Spleen (tissue), 11 donors: Measurements from ENCODE around the gene FXYD3. TPM values are rescaled to one million over a fixed set of nuclear protein-coding genes. Genes with fewer than 3 reads are reported as not detected.

Experiments
- DNase-seq: peaks from one replicate; pipeline ENCODE4 v3.0.0-alpha.2; 2020
- H3K27ac ChIP-seq, 8 donors: fragments of 200-600 bp; sonication (generic) in 7 of 8; 1 replicate in 4 of 8; 2 replicates in 4 of 8; pipeline versions ENCODE4 v1.5.0 to v1.8.0; 2016 to 2021; ENCODE audit warnings: inconsistent platforms in 4 of 8, mild to moderate bottlenecking in 4 of 8, moderate library complexity in 1 of 8
- H3K27me3 ChIP-seq, 7 donors: fragments of 200-600 bp; sonication (generic) in 6 of 7; replicated peaks in 1 of 7; 1 replicate in 4 of 7; 2 replicates in 3 of 7; pipeline versions ENCODE4 v1.5.0 to v1.8.0; 2016 to 2021; ENCODE audit warnings: inconsistent platforms in 3 of 7, mild to moderate bottlenecking in 1 of 7
- H3K36me3 ChIP-seq, 6 donors: fragments of 200-600 bp; sonication (generic) in 5 of 6; 1 replicate in 4 of 6; 2 replicates in 2 of 6; pipeline versions ENCODE4 v1.5.0 to v1.8.0; 2016 to 2021; ENCODE audit warnings: inconsistent platforms in 2 of 6
- H3K4me1 ChIP-seq, 6 donors: fragments of 200-600 bp; sonication (generic) in 5 of 6; 1 replicate in 3 of 6; 2 replicates in 3 of 6; pipeline versions ENCODE4 v1.5.0 to v1.8.0; 2016 to 2021; ENCODE audit warnings: inconsistent platforms in 3 of 6
- H3K4me3 ChIP-seq, 8 donors: fragments of 200-600 bp; sonication (generic) in 7 of 8; 1 replicate in 4 of 8; 2 replicates in 4 of 8; pipeline versions ENCODE4 v1.5.0 to v1.8.0; 2016 to 2021; ENCODE audit warnings: inconsistent platforms in 4 of 8, mild to moderate bottlenecking in 4 of 8, moderate library complexity in 2 of 8
- H3K9me3 ChIP-seq, 8 donors: fragments of 200-600 bp; sonication (generic) in 7 of 8; 1 replicate in 4 of 8; 2 replicates in 4 of 8; pipeline versions ENCODE4 v1.5.0 to v1.8.0; 2016 to 2021; ENCODE audit warnings: inconsistent platforms in 4 of 8
- POLR2A ChIP-seq, 3 donors: fragments of 450-650 bp; IDR thresholded peaks; one replicate each; pipeline ENCODE4 v1.5.1; 2017; ENCODE audit warnings: antibody characterized with exemption in 3 of 3, mild to moderate bottlenecking in 1 of 3
- POLR2AphosphoS5 ChIP-seq, 3 donors: sonication (generic); formaldehyde crosslinking; IDR thresholded peaks; one replicate each; pipeline ENCODE4 v1.5.1; 2017; ENCODE audit warnings: antibody characterized with exemption in 3 of 3
- WGBS, 5 donors: extraction: QIAGEN DNeasy Blood & Tissue Kit in 3 of 5; methylation state at CpG; one replicate each; pipeline versions ENCODE4 v1.1.5 to v1.1.7; 2013 to 2018; 5-methylcytosine and 5-hydroxymethylcytosine counted together
- intact Hi-C: fragments of 100-400 bp; cut with DNase I; formaldehyde crosslinking; loops from one replicate; pipeline ENCODE4 v1.15.0; 2023; ENCODE audit warnings: low total_unique reads
- polyA plus RNA-seq, 3 donors: library from polyadenylated mRNA; stranded (reverse); fragments of 200-250 nt; gene quantifications; one replicate each; pipeline ENCODE4 v1.2.1, GENCODE V29; 2013
- total RNA-seq, 7 donors: library from RNA; depleted of rRNA in 3 of 7; stranded (reverse); fragments of >200 nt in 3 of 7; fragmentation: NEBNext Ultra II Directional in 4 of 7; extraction: Animal tissue kit (Norgen Biotek cat#: 25700) in 4 of 7; gene quantifications; one replicate each; pipeline versions ENCODE4 v1.1.0 to v1.2.1, GENCODE V29; 2016 to 2021
- TF ChIP-seq, protein P1 (sequence below), 11 experiments: fragments of 200-600 bp in 7 of 11; fragments of 450-650 bp in 4 of 11; sonication (generic) in 4 of 11; IDR thresholded peaks in 8 of 11; conservative IDR thresholded peaks in 3 of 11; 1 replicate in 7 of 11; 2 replicates in 4 of 11; pipeline versions ENCODE4 v1.4.0 to v1.8.0; 2016 to 2021; ENCODE audit warnings: antibody characterized with exemption in 11 of 11, inconsistent platforms in 4 of 11, mild to moderate bottlenecking in 1 of 11
- donor health status: healthy with polysubstance abuse.
- donor health status: DM: no; HTN: no; CAD: no; lungs with moderate emphysema.
- donor health status: DM: no; HTN: no; CAD: no.
- donor health status: Bipolar disorder and iron deficiency.
- donor health status: healthy.
- donor health status: DM: no; HTN: no; CAD: no.
- donor health status: DM: yes; HTN: yes; CAD: no.

Gene FXYD3
- total and polyA plus RNA-seq, 10 donors, result 0.33 to 1.5 (median 0.70) TPM; not detected in 7

GRCh38 chr19:35074426-35075201, 41.0 kb upstream of the FXYD3 start:
- Histone ChIP-seq H3K27me3 (no peaks in the 10 kb centered on the region), H3K36me3 (no peaks in the 10 kb centered on the region), H3K4me3 (no peak overlapping the region), H3K4me1 (peaks cover 0 to 10% (median 0%) of the 10 kb centered on the region in 6 donors), H3K9me3 (peaks cover 0 to 11% (median 8%) of the 10 kb centered on the region in 8 donors), H3K27ac (no peak overlapping the region)
- no peak for DNase-seq
- intact Hi-C loops, result no loop called here
- no peak for TF ChIP-seq POLR2AphosphoS5 (IDR thresholded peaks at IDR 0.05)
- no peak for TF ChIP-seq POLR2A (IDR thresholded peaks at IDR 0.05)
- TF ChIP-seq, protein P1, sequence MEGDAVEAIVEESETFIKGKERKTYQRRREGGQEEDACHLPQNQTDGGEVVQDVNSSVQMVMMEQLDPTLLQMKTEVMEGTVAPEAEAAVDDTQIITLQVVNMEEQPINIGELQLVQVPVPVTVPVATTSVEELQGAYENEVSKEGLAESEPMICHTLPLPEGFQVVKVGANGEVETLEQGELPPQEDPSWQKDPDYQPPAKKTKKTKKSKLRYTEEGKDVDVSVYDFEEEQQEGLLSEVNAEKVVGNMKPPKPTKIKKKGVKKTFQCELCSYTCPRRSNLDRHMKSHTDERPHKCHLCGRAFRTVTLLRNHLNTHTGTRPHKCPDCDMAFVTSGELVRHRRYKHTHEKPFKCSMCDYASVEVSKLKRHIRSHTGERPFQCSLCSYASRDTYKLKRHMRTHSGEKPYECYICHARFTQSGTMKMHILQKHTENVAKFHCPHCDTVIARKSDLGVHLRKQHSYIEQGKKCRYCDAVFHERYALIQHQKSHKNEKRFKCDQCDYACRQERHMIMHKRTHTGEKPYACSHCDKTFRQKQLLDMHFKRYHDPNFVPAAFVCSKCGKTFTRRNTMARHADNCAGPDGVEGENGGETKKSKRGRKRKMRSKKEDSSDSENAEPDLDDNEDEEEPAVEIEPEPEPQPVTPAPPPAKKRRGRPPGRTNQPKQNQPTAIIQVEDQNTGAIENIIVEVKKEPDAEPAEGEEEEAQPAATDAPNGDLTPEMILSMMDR (IDR thresholded peaks at IDR 0.05 in 8 of 11, conservative IDR thresholded peaks at IDR 0.05 in 3 of 11), result no peak
- 72 to 85% (median 83%) methylated on average over 15 to 21 of the region's 21 CpGs for WGBS, 5 donors

DNA sequence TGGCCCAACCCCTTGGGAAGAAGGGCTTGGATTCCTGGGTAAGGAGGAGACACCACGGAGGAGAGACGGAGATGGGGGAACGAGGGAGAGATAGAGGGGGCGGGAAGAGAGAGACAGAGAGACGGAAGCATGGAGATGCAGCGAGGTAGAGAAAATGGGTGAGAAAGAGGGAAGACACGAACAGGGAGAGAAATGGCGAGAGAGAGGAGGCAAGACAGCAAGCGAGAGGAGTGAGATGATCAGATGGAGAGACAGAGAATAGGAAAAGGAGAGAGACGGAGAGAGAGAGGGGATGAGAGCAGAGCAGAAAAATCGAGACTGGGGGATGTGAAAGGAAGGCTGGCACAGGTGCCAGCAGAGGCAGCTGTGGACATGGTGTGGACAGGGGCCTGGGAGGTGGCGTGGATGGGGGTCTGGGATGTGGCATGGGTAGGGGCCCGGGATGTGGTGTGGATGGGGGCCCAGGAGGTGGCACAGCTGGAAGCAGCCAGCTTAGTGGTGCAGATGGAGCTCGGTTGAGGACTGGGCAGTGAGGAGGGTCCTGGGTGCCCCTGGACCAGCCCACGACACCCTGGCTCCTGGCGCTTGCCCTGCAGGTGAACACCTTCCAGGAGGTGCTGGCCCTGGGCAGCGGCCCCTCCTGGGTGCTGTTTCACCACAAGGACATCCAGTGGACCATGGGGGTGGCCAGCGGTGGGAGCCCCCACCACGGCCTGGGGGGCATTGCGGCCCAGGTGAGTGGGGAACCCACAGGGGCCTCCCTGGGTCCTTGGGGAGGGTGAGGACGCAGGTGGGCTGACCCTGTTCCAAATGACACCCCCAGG, 40.2 kb upstream of the FXYD3 start:
- Histone ChIP-seq H3K27ac (no peak overlapping the region), H3K36me3 (no peaks in the 10 kb centered on the region), H3K4me3 (no peak overlapping the region), H3K4me1 (peaks cover 0 to 9% (median 0%) of the 10 kb centered on the region in 6 donors), H3K27me3 (no peaks in the 10 kb centered on the region), H3K9me3 (peaks cover 0 to 7% (median 5%) of the 10 kb centered on the region in 8 donors)
- no peak for DNase-seq
- intact Hi-C loops, result no loop called here
- TF ChIP-seq POLR2AphosphoS5 (IDR thresholded peaks at IDR 0.05) (no peak), POLR2A (IDR thresholded peaks at IDR 0.05) (no peak)
- TF ChIP-seq, protein P1 (IDR thresholded peaks at IDR 0.05 in 8 of 11, conservative IDR thresholded peaks at IDR 0.05 in 3 of 11), result no peak
- 86 to 93% (median 89%) methylated on average over 19 to 21 of the region's 21 CpGs for WGBS, 5 donors

- peaks cover 0 to 9% (median 0%) of the 10 kb centered on the region in 6 donors for H3K4me1 ChIP-seq
- 78 to 93% (median 84%) methylated on average over 3 to 6 of the region's 6 CpGs for WGBS, 5 donors
- no peak overlapping the region for H3K4me3 ChIP-seq
- peaks cover 0 to 1% (median 0%) of the 10 kb centered on the region in 8 donors for H3K9me3 ChIP-seq
- intact Hi-C loops, result no loop called here
- H3K27me3 ChIP-seq, result no peaks in the 10 kb centered on the region
- no peak overlapping the region for H3K27ac ChIP-seq
- no peak for DNase-seq
- H3K36me3 ChIP-seq, result no peaks in the 10 kb centered on the region
- TF ChIP-seq, protein P1 (IDR thresholded peaks at IDR 0.05 in 8 of 11, conservative IDR thresholded peaks at IDR 0.05 in 3 of 11), result no peak
- TF ChIP-seq POLR2AphosphoS5 (IDR thresholded peaks at IDR 0.05) (no peak), POLR2A (IDR thresholded peaks at IDR 0.05) (no peak)
Observed at GRCh38 chr19:35076026-35076370, 39.6 kb upstream of the FXYD3 start.

DNA sequence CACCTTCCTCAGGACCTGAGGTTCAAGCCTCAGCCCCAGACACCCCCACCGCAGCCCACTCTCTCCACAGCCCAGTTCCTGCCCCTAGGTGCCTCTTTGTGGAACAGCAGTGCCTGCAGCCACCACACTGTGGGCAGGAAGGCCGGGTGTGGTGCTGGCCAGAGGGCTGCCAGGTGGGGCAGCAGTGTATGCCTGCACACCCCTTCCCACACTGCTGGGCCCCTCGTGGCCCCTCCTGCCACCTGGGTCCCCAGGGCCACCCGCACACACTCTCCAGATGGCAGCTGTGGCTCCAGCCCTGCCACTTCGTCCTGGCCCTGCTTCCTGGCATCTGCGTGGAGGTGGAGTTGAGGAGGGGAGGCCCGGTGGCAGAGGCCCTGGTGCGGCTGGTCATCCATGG, 39.0 kb upstream of the FXYD3 start:
- WGBS, 5 donors, result 29 to 52% (median 45%) methylated on average over 5 to 8 of the region's 8 CpGs

More for the DNA sequence above, 39.0 kb upstream of the FXYD3 start:
- no peak overlapping the region for H3K27ac ChIP-seq
- TF ChIP-seq POLR2A (IDR thresholded peaks at IDR 0.05) (no peak), POLR2AphosphoS5 (IDR thresholded peaks at IDR 0.05) (no peak)
- TF ChIP-seq, protein P1 (IDR thresholded peaks at IDR 0.05 in 8 of 11, conservative IDR thresholded peaks at IDR 0.05 in 3 of 11), result no peak
- intact Hi-C loops, result no loop called here
- H3K4me3 ChIP-seq, result no peak overlapping the region
- peaks cover 0 to 9% (median 0%) of the 10 kb centered on the region in 6 donors for H3K4me1 ChIP-seq
- no peaks in the 10 kb centered on the region for H3K36me3 ChIP-seq
- no peak for DNase-seq
- no peaks in the 10 kb centered on the region for H3K27me3 ChIP-seq
- H3K9me3 ChIP-seq, result no peaks in the 10 kb centered on the region
